NCI-H187 (cell line): ENCODE data around the gene CARTPT.

Experiments used
- DNase-seq, 2 experiments: peaks; one replicate each; lab custom pipeline; 2025; lab: John Stamatoyannopoulos, UW

The CARTPT gene

GRCh38 chr5:71719063-71719964, at the start of gene CARTPT:
TSS of gene CARTPT (plus strand) at chr5:71719275. CDS start at chr5:71719294, 19 bp downstream.
- no peak for DNase-seq

GRCh38 chr5:71677977-71678376, 41.1 kb upstream of the CARTPT start:
- no peak for DNase-seq

GRCh38 chr5:71679714-71680113, 39.4 kb upstream of the CARTPT start:
- no peak for DNase-seq

GRCh38 chr5:71680510-71680909, 38.6 kb upstream of the CARTPT start:
- DNase-seq = no peak

- DNase-seq = no peak
These were observed 37.8 kb upstream of the CARTPT start for GRCh38 chr5:71681296-71681695.

- DNase-seq = no peak
These were observed 34.8 kb upstream of the CARTPT start for GRCh38 chr5:71684309-71684708.

GRCh38 chr5:71693828-71694427, 25.1 kb upstream of the CARTPT start:
- no peak for DNase-seq

- no peak for DNase-seq
These were observed 24.0 kb upstream of the CARTPT start for GRCh38 chr5:71695071-71695470.

GRCh38 chr5:71695595-71695994, 23.5 kb upstream of the CARTPT start:
- no peak for DNase-seq

GRCh38 chr5:71697967-71698366, 21.1 kb upstream of the CARTPT start:
- DNase-seq = no peak

- no peak for DNase-seq
These were observed 19.8 kb upstream of the CARTPT start for GRCh38 chr5:71699233-71699632.

GRCh38 chr5:71699751-71700150, 19.3 kb upstream of the CARTPT start:
- DNase-seq = no peak

- DNase-seq = no peak
These were observed 18.3 kb upstream of the CARTPT start for GRCh38 chr5:71700803-71701202.

- DNase-seq = no peak
These were observed 17.7 kb upstream of the CARTPT start for GRCh38 chr5:71701407-71701806.

- DNase-seq = no peak
These were observed 15.1 kb upstream of the CARTPT start for GRCh38 chr5:71703941-71704340.

GRCh38 chr5:71705421-71705820, 13.7 kb upstream of the CARTPT start:
- no peak for DNase-seq

- no peak for DNase-seq
These were observed 12.2 kb upstream of the CARTPT start for GRCh38 chr5:71706906-71707305.

GRCh38 chr5:71711610-71712009, 7.5 kb upstream of the CARTPT start:
- no peak for DNase-seq

- no peak for DNase-seq
These were observed 4.2 kb upstream of the CARTPT start for GRCh38 chr5:71714911-71715310.

- no peak for DNase-seq
These were observed 8.9 kb downstream of the CARTPT start for GRCh38 chr5:71727978-71728377.

GRCh38 chr5:71731015-71731414, 11.9 kb downstream of the CARTPT start:
- DNase-seq = no peak

GRCh38 chr5:71732011-71732410, 12.9 kb downstream of the CARTPT start:
- no peak for DNase-seq

- DNase-seq = no peak
These were observed 15.1 kb downstream of the CARTPT start for GRCh38 chr5:71734141-71734540.
